GM12873 (cell line): ENCODE results near the gene SYT8.

Experiments
- CTCF ChIP-seq: IDR thresholded peaks from 2 replicates; pipeline ENCODE4 v1.5.1; 2012; ENCODE audit warnings: low read depth, mild to moderate bottlenecking, moderate library complexity, low read length, control low read depth; ENCODE audit not compliant: insufficient read depth; ENCODE audit errors: missing control alignments

Gene SYT8

GRCh38 chr11:1861435-1862411 is 26.9 kb downstream of the SYT8 start:
- TF ChIP-seq CTCF = no peak

DNA sequence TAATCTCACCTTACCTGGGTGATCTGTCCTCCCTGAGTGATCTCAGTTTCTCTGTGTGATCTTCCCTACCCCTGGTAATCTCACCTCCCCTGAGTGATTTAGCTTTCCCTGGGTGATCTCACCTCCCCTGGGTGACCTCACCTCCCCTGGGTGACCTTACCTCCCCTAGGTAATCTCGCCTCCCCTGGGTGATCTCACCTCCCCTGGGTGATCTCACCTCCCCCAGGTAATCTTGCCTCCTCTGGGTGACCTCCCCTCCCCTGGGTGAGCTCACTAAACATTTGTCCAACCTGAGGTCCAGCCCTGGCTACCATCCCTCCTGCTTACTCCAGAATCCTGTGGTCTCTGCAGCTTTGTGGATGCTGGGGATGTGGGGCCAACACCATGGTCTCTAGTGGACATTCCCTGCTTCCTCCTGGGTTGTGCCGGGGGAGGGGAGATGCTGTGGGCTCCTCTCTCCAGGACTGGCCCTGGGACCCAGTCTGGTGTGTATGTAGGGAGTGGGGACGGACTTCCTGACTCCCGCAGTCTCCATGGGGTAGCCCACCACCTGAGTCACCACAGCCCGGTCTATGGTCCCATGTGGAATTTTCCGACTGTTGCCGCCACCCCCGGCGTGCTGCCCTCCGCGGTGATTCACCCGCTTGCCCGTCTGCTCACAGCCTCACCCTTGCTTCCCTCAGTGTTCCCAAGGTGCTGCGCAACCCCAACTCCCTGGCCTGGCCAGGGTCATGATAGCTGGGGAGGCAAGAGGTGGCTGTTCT is 28.0 kb downstream of the SYT8 start:
- no peak for TF ChIP-seq CTCF

DNA sequence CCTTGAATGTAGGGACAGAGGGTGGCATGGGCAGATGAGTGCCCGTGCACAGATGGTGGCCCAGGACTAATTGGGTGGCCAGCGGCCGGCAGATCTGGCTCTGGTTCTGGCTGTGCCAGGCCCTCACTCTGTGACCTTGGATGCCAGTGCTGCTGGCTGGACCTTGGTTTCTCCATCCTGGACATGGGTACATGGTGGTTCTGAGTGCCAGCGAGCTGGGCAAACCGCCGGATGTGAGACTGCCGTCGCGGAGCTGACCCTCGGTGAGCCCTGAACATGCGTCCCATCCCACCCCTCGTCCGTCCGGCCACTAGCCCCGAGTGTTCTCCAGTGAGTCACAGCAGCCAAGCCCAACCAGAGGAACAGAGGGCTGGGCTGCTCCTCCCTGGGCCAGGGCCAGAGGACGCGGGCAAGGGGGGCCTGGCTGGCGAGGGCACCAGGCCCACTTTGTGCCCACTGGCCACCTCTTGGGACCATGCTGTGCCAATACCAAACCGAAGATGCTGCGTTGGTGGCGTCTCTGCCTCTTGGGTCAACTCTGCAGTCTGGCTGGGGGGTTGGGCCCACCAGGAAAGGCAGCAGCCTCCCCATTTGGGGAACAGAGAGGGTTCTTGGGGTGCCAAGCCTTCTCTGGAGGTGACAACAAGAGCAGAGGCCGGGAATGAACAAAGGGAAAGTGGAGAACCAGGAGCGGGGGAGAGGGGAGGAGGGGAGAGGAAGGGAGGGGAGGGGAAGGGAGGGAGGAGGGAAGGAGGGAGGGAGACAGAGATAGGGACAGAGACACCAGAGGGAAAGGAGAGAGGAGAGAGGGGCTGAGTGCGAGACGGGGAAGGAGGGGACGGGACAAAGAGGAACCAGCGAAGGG is 28.8 kb downstream of the SYT8 start:
- TF ChIP-seq CTCF = no peak

DNA sequence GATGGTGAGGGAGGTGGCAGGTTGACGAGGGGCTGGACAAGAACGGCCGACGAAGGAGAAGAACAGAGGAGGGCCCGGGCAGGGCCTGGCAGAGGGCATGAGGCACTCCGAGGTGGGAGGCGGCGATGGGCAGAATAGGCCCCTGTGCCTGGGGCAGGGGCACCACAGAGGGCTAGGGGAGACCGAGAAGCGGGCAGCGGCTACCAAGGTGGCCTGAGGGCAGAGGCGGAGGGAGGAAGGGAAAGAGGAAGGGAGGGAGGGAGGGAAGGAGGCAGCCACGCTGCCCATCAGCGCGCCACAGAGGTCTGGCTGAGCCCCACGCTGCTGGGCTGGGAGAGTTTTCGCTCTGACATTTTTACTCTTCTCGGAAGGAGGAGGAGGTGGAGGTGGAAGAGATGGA is 29.4 kb downstream of the SYT8 start:
- no peak for TF ChIP-seq CTCF

- no peak for TF ChIP-seq CTCF
Observed at GRCh38 chr11:1864831-1865665, 30.3 kb downstream of the SYT8 start.

DNA sequence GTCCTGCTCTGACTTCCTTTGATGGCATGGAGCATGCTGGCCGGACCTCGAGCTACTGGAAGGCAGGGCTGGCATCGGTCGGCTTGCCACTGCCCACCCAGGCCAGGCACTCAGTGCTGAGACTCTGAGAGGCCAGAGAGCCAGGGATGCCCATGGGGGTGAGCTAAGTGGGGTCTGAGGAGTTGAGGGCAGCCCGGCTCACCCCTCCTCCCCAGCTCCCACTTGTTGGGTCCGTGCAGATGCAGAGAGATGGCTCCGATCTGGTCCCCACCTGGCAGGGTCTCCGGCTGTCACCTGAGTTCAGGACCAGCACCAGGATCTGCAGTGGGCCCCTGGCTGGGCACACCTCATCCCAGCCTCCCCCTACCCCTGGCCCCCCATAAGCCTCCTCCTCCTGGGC is 31.4 kb downstream of the SYT8 start:
- no peak for TF ChIP-seq CTCF
